Measurements from ENCODE around the gene HNRNPA3.

HNRNPA3 gene

GRCh38 chr2:177201919-177202346 is 10.7 kb upstream of the HNRNPA3 start:
- H3K4me2 ChIP-seq (ENCODE audit: insufficient read depth, low read length): no peak overlapping the region
- no peaks in the 10 kb centered on the region for H3K79me2 ChIP-seq (ENCODE audit: insufficient read depth, low read length)
- TF ChIP-seq, protein P1, sequence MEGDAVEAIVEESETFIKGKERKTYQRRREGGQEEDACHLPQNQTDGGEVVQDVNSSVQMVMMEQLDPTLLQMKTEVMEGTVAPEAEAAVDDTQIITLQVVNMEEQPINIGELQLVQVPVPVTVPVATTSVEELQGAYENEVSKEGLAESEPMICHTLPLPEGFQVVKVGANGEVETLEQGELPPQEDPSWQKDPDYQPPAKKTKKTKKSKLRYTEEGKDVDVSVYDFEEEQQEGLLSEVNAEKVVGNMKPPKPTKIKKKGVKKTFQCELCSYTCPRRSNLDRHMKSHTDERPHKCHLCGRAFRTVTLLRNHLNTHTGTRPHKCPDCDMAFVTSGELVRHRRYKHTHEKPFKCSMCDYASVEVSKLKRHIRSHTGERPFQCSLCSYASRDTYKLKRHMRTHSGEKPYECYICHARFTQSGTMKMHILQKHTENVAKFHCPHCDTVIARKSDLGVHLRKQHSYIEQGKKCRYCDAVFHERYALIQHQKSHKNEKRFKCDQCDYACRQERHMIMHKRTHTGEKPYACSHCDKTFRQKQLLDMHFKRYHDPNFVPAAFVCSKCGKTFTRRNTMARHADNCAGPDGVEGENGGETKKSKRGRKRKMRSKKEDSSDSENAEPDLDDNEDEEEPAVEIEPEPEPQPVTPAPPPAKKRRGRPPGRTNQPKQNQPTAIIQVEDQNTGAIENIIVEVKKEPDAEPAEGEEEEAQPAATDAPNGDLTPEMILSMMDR (IDR thresholded peaks at IDR 0.05; ENCODE audit: borderline replicate concordance, extremely low read depth, low read length, poor library complexity, severe bottlenecking): no peak
- no peak for TF ChIP-seq EZH2 (IDR thresholded peaks at IDR 0.05; ENCODE audit: borderline replicate concordance, low read depth, low read length, severe bottlenecking)
- H3K4me1 ChIP-seq (ENCODE audit: insufficient read depth, low read length): no peaks in the 10 kb centered on the region
- no peaks in the 10 kb centered on the region for H4K20me1 ChIP-seq (ENCODE audit: insufficient read depth, low read length)
- no peaks in the 10 kb centered on the region for H3K36me3 ChIP-seq (ENCODE audit: insufficient read depth, low read length)
- no peak overlapping the region for H3K4me3 ChIP-seq (ENCODE audit: low read depth in 1 of 2, low read length in 2 of 2)
- H2AFZ ChIP-seq (ENCODE audit: low read depth, low read length): no peak overlapping the region
- DNase-seq (no peak), ATAC-seq (ENCODE audit: insufficient read depth, low read depth) (peak; percentile 45; the same call in 1 of the 3 replicates)
- H3K27ac ChIP-seq (ENCODE audit: low read length): no peak overlapping the region
- H3K27me3 ChIP-seq (ENCODE audit: insufficient read depth, low read length, poor library complexity): no peaks in the 10 kb centered on the region
- H3K9ac ChIP-seq (ENCODE audit: low read depth, low read length): no peak overlapping the region
- no peaks in the 10 kb centered on the region for H3K9me3 ChIP-seq (ENCODE audit: insufficient read depth, low read length, severe bottlenecking)

DNA sequence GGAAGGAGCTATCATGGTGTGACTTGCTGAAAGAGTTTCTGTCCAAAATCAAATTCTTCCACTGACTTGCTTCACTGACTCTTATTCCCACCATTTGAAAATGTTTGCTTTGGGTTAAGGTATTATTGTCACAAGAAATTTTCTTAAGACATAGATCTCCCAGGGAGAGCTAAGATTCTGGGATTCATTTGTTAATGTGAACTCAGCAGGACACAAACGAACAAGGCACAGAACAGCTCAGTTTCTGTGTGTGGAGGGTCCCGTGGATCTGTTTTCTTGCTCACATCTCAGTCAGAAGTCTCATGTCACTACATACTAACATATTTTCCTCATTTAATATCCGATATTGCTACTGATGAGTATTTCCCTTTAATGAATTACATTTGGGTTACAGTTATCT is 8.2 kb upstream of the HNRNPA3 start:
- Histone ChIP-seq H3K4me1 (ENCODE audit: insufficient read depth, low read length) (no peaks in the 10 kb centered on the region), H3K9me3 (ENCODE audit: insufficient read depth, low read length, severe bottlenecking) (no peaks in the 10 kb centered on the region), H3K36me3 (ENCODE audit: insufficient read depth, low read length) (no peaks in the 10 kb centered on the region), H3K9ac (ENCODE audit: low read depth, low read length) (no peak overlapping the region), H4K20me1 (ENCODE audit: insufficient read depth, low read length) (no peaks in the 10 kb centered on the region), H3K27me3 (ENCODE audit: insufficient read depth, low read length, poor library complexity) (no peaks in the 10 kb centered on the region), H3K4me2 (ENCODE audit: insufficient read depth, low read length) (no peak overlapping the region), H2AFZ (ENCODE audit: low read depth, low read length) (no peak overlapping the region), H3K4me3 (ENCODE audit: low read depth in 1 of 2, low read length in 2 of 2) (no peak overlapping the region), H3K79me2 (ENCODE audit: insufficient read depth, low read length) (no peaks in the 10 kb centered on the region; the same call in 1 of the 2 replicates), H3K27ac (ENCODE audit: low read length) (no peak overlapping the region)
- TF ChIP-seq EZH2 (IDR thresholded peaks at IDR 0.05; ENCODE audit: borderline replicate concordance, low read depth, low read length, severe bottlenecking): no peak
- TF ChIP-seq, protein P1 (IDR thresholded peaks at IDR 0.05; ENCODE audit: borderline replicate concordance, extremely low read depth, low read length, poor library complexity, severe bottlenecking): no peak
- ATAC-seq (ENCODE audit: insufficient read depth, low read depth) (no peak), DNase-seq (no peak)

DNA sequence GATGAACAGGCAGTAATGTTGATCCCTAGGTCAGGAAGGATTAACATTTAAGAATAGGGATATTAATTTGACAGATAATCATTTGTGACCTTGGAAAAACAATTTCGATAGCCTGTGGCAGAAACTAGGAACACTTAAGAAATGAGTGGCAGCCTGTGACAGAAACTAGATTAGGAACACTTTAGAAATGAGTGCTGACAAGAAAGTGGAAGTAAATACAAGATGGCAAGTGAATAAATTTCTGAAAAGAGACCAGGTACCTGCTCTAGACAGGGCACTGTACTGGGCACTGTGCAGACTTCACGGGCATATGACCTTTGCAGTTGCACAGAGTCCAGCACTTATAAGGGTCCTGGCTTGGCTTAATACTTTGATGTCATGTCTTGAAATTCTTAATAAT is 5.5 kb upstream of the HNRNPA3 start:
- Histone ChIP-seq H3K36me3 (ENCODE audit: insufficient read depth, low read length) (no peaks in the 10 kb centered on the region), H3K4me1 (ENCODE audit: insufficient read depth, low read length) (peaks cover 10% of the 10 kb centered on the region), H3K4me3 (ENCODE audit: low read depth in 1 of 2, low read length in 2 of 2) (no peak overlapping the region), H3K27ac (ENCODE audit: low read length) (no peak overlapping the region), H2AFZ (ENCODE audit: low read depth, low read length) (no peak overlapping the region), H3K9me3 (ENCODE audit: insufficient read depth, low read length, severe bottlenecking) (no peaks in the 10 kb centered on the region), H3K9ac (ENCODE audit: low read depth, low read length) (no peak overlapping the region), H3K79me2 (ENCODE audit: insufficient read depth, low read length) (peaks cover 24% of the 10 kb centered on the region), H3K4me2 (ENCODE audit: insufficient read depth, low read length) (no peak overlapping the region), H4K20me1 (ENCODE audit: insufficient read depth, low read length) (no peaks in the 10 kb centered on the region), H3K27me3 (ENCODE audit: insufficient read depth, low read length, poor library complexity) (no peaks in the 10 kb centered on the region)
- TF ChIP-seq, protein P1 (IDR thresholded peaks at IDR 0.05; ENCODE audit: borderline replicate concordance, extremely low read depth, low read length, poor library complexity, severe bottlenecking): no peak
- no peak for TF ChIP-seq EZH2 (IDR thresholded peaks at IDR 0.05; ENCODE audit: borderline replicate concordance, low read depth, low read length, severe bottlenecking)
- DNase-seq: no peak
- no peak for ATAC-seq (ENCODE audit: insufficient read depth, low read depth)

DNA sequence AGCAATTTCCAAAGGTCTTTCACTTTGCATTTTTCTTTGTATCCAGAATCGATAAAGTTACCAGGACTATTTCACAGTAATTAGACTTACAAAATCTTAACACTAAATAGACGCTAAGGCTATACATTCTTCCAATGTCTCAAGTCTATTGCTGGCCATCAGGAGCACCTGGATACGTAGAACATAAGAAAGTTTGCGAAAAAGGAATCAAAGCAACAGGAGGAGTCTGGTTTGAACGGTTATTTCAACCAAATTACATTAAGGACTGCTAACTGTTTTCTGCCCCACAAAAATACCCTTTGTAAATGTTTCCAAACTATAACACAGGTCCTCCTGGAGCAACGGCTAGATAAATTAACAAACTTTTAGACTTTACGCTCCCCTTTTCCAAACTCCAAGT is 1.4 kb upstream of the HNRNPA3 start:
- Histone ChIP-seq H3K9me3 (ENCODE audit: insufficient read depth, low read length, severe bottlenecking) (no peaks in the 10 kb centered on the region), H3K27me3 (ENCODE audit: insufficient read depth, low read length, poor library complexity) (no peaks in the 10 kb centered on the region), H3K79me2 (ENCODE audit: insufficient read depth, low read length) (peaks cover 61% of the 10 kb centered on the region), H3K9ac (ENCODE audit: low read depth, low read length) (peak overlapping the region; percentile 97), H3K36me3 (ENCODE audit: insufficient read depth, low read length) (peaks cover 29% of the 10 kb centered on the region), H4K20me1 (ENCODE audit: insufficient read depth, low read length) (peaks cover 24% of the 10 kb centered on the region), H3K4me3 (ENCODE audit: low read depth in 1 of 2, low read length in 2 of 2) (peak overlapping the region; percentile 81 to 90), H3K4me2 (ENCODE audit: insufficient read depth, low read length) (peak overlapping the region; percentile 72), H3K27ac (ENCODE audit: low read length) (peak overlapping the region; percentile 98), H3K4me1 (ENCODE audit: insufficient read depth, low read length) (peaks cover 33% of the 10 kb centered on the region), H2AFZ (ENCODE audit: low read depth, low read length) (peak overlapping the region; percentile 77)
- no peak for TF ChIP-seq EZH2 (IDR thresholded peaks at IDR 0.05; ENCODE audit: borderline replicate concordance, low read depth, low read length, severe bottlenecking)
- TF ChIP-seq, protein P1 (IDR thresholded peaks at IDR 0.05; ENCODE audit: borderline replicate concordance, extremely low read depth, low read length, poor library complexity, severe bottlenecking): no peak
- DNase-seq (no peak), ATAC-seq (ENCODE audit: insufficient read depth, low read depth) (no peak)

All from DND-41 (cell line).